ENCODE measurements around the gene SLC2A13.

- TF ChIP-seq, protein P1, sequence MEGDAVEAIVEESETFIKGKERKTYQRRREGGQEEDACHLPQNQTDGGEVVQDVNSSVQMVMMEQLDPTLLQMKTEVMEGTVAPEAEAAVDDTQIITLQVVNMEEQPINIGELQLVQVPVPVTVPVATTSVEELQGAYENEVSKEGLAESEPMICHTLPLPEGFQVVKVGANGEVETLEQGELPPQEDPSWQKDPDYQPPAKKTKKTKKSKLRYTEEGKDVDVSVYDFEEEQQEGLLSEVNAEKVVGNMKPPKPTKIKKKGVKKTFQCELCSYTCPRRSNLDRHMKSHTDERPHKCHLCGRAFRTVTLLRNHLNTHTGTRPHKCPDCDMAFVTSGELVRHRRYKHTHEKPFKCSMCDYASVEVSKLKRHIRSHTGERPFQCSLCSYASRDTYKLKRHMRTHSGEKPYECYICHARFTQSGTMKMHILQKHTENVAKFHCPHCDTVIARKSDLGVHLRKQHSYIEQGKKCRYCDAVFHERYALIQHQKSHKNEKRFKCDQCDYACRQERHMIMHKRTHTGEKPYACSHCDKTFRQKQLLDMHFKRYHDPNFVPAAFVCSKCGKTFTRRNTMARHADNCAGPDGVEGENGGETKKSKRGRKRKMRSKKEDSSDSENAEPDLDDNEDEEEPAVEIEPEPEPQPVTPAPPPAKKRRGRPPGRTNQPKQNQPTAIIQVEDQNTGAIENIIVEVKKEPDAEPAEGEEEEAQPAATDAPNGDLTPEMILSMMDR (IDR thresholded peaks at IDR 0.05 in 8 of 11, conservative IDR thresholded peaks at IDR 0.05 in 3 of 11): peak in 2 of 11 experiments; percentile 7 to 39
- peak in 1 of 3 donors; percentile 27 for TF ChIP-seq POLR2A (IDR thresholded peaks at IDR 0.05)
Observed at GRCh38 chr12:40105515-40106201, at the start of gene SLC2A13.
